Common myeloid progenitor, CD34-positive (primary cell): ENCODE measurements around the gene GSDMA.
"Not testable (repeated sequence)": the region's sequence is repeated elsewhere in the genome, so short reads cannot be mapped to it uniquely, and the experiment has no call there.

Experiments used
- CTCF ChIA-PET: fragments of 350-600 bp; sonication (Branson Sonifier 250); formaldehyde crosslinking; loops from one replicate; lab custom pipeline; 2021; ENCODE audit warnings: antibody characterized with exemption; lab: Charles Lee
- POLR2A ChIA-PET: fragments of 350-600 bp; sonication (Branson Sonifier 250); formaldehyde crosslinking; loops from one replicate; lab custom pipeline; 2021; ENCODE audit warnings: antibody characterized with exemption; lab: Charles Lee
- DNase-seq, 3 donors: peaks; one replicate each; pipeline versions ENCODE4 v3.0.0 to v3.0.0-alpha.2; 2013
- H3K27ac ChIP-seq, 2 experiments: 1 replicate in 1 of 2; 2 replicates in 1 of 2; pipeline ENCODE4 v1.7.0; 2013; ENCODE audit warnings: inconsistent platforms in 2 of 2, low read length in 2 of 2, mild to moderate bottlenecking in 2 of 2, low read depth in 1 of 2, moderate library complexity in 1 of 2; ENCODE audit not compliant: severe bottlenecking in 2 of 2, insufficient read depth in 1 of 2, poor library complexity in 1 of 2
- H3K27me3 ChIP-seq, 5 experiments: replicated peaks in 2 of 5; 1 replicate in 3 of 5; 2 replicates in 2 of 5; pipeline versions ENCODE4 v1.6.1 to v1.7.0; 2013; ENCODE audit warnings: low read length in 4 of 5, mild to moderate bottlenecking in 2 of 5, moderate library complexity in 2 of 5, inconsistent platforms in 1 of 5; ENCODE audit not compliant: insufficient read depth in 5 of 5, control insufficient read depth in 4 of 5
- H3K36me3 ChIP-seq, 4 experiments: 1 replicate in 2 of 4; 2 replicates in 2 of 4; pipeline versions ENCODE4 v1.6.1 to v1.7.0; 2013; ENCODE audit warnings: low read length in 3 of 4, control low read depth in 1 of 4, mild to moderate bottlenecking in 1 of 4; ENCODE audit not compliant: control insufficient read depth in 4 of 4, insufficient read depth in 4 of 4
- H3K4me1 ChIP-seq, 4 experiments: 1 replicate in 3 of 4; 2 replicates in 1 of 4; pipeline versions ENCODE4 v1.6.1 to v1.7.1; 2013; ENCODE audit warnings: low read length in 3 of 4, mild to moderate bottlenecking in 3 of 4, control low read depth in 1 of 4, inconsistent platforms in 1 of 4, moderate library complexity in 1 of 4; ENCODE audit not compliant: control insufficient read depth in 4 of 4, insufficient read depth in 4 of 4; ENCODE audit errors: control extremely low read depth in 1 of 4
- H3K4me3 ChIP-seq, 7 experiments: 1 replicate in 4 of 7; 2 replicates in 3 of 7; pipeline versions ENCODE4 v1.5.1 to v1.7.0; 2013; ENCODE audit warnings: mild to moderate bottlenecking in 7 of 7, low read length in 6 of 7, moderate library complexity in 6 of 7, inconsistent platforms in 2 of 7, low read depth in 2 of 7, control low read depth in 1 of 7; ENCODE audit not compliant: insufficient read depth in 4 of 7, control insufficient read depth in 1 of 7; ENCODE audit errors: extremely low read depth in 1 of 7
- H3K9me3 ChIP-seq, 5 experiments: 1 replicate in 4 of 5; 2 replicates in 1 of 5; pipeline versions ENCODE4 v1.6.1 to v1.7.1; 2013; ENCODE audit warnings: low read length in 4 of 5, mild to moderate bottlenecking in 2 of 5, inconsistent platforms in 1 of 5, low read depth in 1 of 5, moderate library complexity in 1 of 5; ENCODE audit not compliant: control insufficient read depth in 4 of 5, insufficient read depth in 2 of 5; ENCODE audit errors: control extremely low read depth in 1 of 5
- WGBS: methylation state at CpG from one replicate; pipeline ENCODE4 v1.1.5; 2013; ENCODE audit not compliant: insufficient coverage; 5-methylcytosine and 5-hydroxymethylcytosine counted together

The GSDMA gene

DNA sequence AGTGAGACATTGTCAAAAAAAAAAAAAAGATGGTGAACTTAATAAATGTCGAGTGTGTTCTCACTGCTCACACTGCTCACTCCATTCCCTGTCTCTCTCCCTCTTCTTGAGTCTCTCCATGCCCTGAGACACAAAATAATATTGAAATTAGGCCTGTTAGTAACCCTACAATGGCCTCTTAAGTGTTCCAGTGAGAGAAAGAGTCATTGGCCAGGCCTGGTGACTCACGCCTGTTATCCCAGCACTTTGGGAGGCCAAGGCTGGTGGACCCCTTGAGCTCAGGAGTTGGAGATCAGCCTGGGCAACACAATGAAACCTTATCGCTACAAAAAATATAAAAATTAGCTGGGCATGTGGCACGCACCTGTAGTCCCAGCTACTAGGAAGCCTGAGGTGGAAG is 36.3 kb downstream of the GSDMA start:
- H3K9me3 ChIP-seq = no peaks in the 10 kb centered on the region
- POLR2A ChIA-PET = interaction anchor here (1.2 kb wide), 1 partner anchor 18 kb away, joined by 4 read pairs; the partner anchor contains the start of gene PSMD3
- no peak overlapping the region for H3K4me3 ChIP-seq
- no peak overlapping the region for H3K27ac ChIP-seq
- H3K27me3 ChIP-seq = no peaks in the 10 kb centered on the region
- H3K4me1 ChIP-seq = no peaks in the 10 kb centered on the region
- no peak for DNase-seq
- CTCF ChIA-PET = no interaction called here
- peaks cover 7 to 38% (median 29%) of the 10 kb centered on the region in 4 experiments for H3K36me3 ChIP-seq
- 94% methylated on average over 3 of the region's 4 CpGs for WGBS

DNA sequence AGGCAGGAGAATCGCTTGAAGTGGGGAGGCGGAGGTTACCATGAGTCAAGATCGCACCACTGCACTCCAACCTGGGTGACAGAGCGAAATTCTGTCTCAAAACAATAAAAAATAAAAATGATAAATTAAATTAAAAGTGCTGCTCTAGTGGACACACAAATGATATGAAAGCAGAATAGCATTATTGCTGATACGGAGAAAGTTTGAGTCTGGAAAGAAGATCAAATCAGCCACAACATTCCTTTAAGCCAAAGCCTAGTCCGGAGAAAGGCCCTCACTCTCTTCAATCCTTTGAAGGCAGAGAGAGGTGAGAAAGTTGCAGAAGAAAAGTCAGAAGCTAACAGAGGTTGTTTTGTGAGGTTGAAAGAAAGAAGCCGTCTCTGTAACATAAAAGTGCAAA is 37.4 kb downstream of the GSDMA start:
- H3K4me1 ChIP-seq = no peaks in the 10 kb centered on the region
- WGBS = 86% methylated on average over 1 of the region's 7 CpGs
- DNase-seq = no peak
- no peak overlapping the region for H3K27ac ChIP-seq
- H3K4me3 ChIP-seq = no peak overlapping the region
- H3K27me3 ChIP-seq = no peaks in the 10 kb centered on the region
- peaks cover 6 to 28% (median 20%) of the 10 kb centered on the region in 4 experiments for H3K36me3 ChIP-seq
- ChIA-PET CTCF (interaction anchor here (1.6 kb wide), 1 partner anchor 13 kb away, joined by 5 read pairs; no protein-coding TSS in a partner anchor), POLR2A (interaction anchor here (1.0 to 1.2 kb wide), 2 partner anchors 10 to 19 kb away, joined by 3 to 4 read pairs; partner anchors contain the start of gene PSMD3)
- H3K9me3 ChIP-seq = no peaks in the 10 kb centered on the region

DNA sequence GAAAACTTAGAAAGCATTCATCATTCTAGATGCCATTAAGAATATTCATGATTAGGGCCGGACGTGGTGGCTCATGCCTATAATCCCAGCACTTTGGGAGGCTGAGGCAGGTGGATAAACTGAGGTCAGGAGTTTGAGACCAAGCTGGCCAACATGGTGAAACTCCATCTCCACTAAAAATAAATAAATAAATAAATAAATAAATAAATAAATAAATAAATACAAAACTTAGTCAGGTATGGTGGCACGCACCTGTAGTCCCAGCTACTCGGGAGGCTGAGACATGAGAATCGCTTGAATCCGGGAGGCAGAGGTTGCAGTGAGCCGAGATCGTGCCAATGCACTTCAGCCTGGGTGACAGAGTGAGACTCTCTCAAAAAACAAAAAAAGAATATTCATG is 38.5 kb downstream of the GSDMA start:
- POLR2A ChIA-PET, H3K4me3 ChIP-seq, H3K9me3 ChIP-seq, DNase-seq, H3K27ac ChIP-seq, H3K27me3 ChIP-seq, H3K4me1 ChIP-seq: not testable (repeated sequence)
- H3K36me3 ChIP-seq = peaks cover 2 to 16% (median 13%) of the 10 kb centered on the region in 4 experiments
- WGBS = no CpG with 5 or more reads among the region's 8 CpGs
- CTCF ChIA-PET = interaction anchor here (0.5 to 1.6 kb wide), 2 partner anchors 12 to 276 kb away, joined by 3 to 5 read pairs; no protein-coding TSS in a partner anchor

DNA sequence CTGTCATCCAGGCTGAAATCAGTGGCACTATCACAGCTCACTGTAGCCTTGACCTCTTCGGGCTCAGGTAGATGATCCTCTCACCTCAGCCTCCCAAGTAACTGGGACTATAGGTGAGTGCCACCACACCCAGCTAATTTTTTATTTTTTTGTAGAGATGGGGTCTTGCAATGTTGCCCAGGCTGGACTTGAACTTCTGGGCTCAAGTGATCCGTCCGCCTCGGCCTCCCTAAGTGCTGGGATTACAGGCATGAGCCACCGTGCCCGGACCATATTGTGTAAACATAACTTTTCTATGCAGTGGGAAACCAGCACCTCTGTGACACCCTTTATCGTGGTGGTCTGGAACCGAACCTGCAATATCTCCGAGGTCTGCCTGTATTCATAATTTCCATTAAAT is 41.3 kb downstream of the GSDMA start:
- no peak overlapping the region for H3K27ac ChIP-seq
- CTCF ChIA-PET = no interaction called here
- H3K4me1 ChIP-seq = no peaks in the 10 kb centered on the region
- DNase-seq = no peak
- POLR2A ChIA-PET = no interaction called here
- H3K36me3 ChIP-seq = no peaks in the 10 kb centered on the region
- H3K9me3 ChIP-seq = no peaks in the 10 kb centered on the region
- no peak overlapping the region for H3K4me3 ChIP-seq
- no peaks in the 10 kb centered on the region for H3K27me3 ChIP-seq
- 94% methylated on average over 9 of the region's 9 CpGs for WGBS

DNA sequence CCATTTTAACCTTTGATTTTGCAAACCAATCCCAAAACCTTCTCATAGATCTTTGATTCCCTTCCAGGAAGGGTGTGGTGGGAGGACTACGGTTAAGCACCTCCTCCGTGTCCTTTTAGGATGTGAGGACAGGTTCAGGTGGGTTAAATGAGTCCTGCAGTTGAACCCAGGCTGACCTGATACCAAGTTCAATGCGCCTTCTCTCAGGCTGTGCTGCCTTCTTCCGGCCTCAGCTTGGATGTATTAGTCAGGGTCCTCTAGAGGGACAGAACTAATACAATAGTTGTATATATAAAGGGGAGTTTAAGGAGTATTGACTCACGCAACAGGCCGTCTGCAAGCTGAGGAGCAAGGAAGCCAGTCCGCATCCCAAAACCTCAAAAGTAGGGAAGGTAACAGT is 41.9 kb downstream of the GSDMA start:
- Histone ChIP-seq H3K27me3 (no peaks in the 10 kb centered on the region), H3K4me3 (no peak overlapping the region), H3K9me3 (no peaks in the 10 kb centered on the region), H3K27ac (no peak overlapping the region), H3K4me1 (no peaks in the 10 kb centered on the region), H3K36me3 (no peaks in the 10 kb centered on the region)
- WGBS = 97% methylated on average over 6 of the region's 7 CpGs
- no peak for DNase-seq
- CTCF ChIA-PET = interaction anchor here (0.9 to 2.1 kb wide), 4 partner anchors 9 to 25 kb away, joined by 3 to 5 read pairs (median 4); no protein-coding TSS in a partner anchor
- POLR2A ChIA-PET = no interaction called here

DNA sequence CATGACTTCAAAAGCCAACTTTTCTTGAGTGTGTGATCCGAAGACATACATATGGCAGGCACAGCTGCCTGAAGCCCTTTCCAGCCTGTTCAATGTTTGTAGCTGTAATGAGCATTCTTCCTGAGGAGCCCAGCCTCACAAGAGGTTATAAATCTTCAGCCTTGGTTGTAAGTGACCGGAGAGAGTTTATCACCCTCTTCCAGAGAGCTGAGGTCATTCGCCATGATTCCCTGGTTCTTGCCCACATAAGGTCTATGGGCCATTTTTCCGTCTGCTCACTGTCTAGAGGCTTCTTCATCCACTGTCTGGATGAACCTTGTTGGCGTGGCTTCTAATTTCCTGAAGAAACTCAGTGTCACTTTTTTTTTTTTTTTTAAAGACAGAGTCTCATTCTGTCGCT is 42.7 kb downstream of the GSDMA start:
- DNase-seq = no peak
- 90% methylated on average over 4 of the region's 6 CpGs for WGBS
- Histone ChIP-seq H3K27ac (no peak overlapping the region), H3K36me3 (no peaks in the 10 kb centered on the region), H3K4me3 (no peak overlapping the region), H3K27me3 (no peaks in the 10 kb centered on the region), H3K4me1 (no peaks in the 10 kb centered on the region), H3K9me3 (no peaks in the 10 kb centered on the region)
- ChIA-PET POLR2A (no interaction called here), CTCF (interaction anchor here (0.9 to 2.1 kb wide), 5 partner anchors 8 to 65 kb away, joined by 3 to 5 read pairs (median 4); no protein-coding TSS in a partner anchor)

DNA sequence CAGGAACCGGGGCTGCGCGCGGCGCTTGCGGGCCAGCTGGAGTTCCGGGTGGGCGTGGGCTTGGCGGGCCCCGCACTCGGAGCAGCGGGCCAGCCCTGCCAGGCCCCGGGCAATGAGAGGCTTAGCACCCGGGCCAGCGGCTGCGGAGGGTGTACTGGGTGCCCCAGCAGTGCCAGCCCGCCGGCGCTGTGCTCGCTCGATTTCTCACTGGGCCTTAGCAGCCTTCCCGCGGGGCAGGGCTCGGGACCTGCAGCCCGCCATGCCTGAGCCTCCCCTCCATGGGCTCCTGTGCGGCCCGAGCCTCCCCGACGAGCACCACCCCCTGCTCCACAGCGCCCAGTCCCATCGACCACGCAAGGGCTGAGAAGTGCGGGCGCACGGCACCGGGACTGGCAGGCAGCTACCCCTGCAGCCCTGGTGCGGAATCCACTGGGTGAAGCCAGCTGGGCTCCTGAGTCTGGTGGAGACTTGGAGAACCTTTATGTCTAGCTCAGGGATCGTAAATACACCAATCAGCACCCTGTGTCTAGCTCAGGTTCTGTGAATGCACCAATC is 48.2 kb downstream of the GSDMA start:
- H3K27ac ChIP-seq, H3K4me3 ChIP-seq, H3K36me3 ChIP-seq, POLR2A ChIA-PET, H3K27me3 ChIP-seq, H3K9me3 ChIP-seq, DNase-seq: not testable (repeated sequence)
- 96% methylated on average over 34 of the region's 38 CpGs for WGBS
- CTCF ChIA-PET = interaction anchor here (10.5 kb wide), 1 partner anchor 15 kb away, joined by 113 read pairs; no protein-coding TSS in a partner anchor
- H3K4me1 ChIP-seq = peaks cover 0 to 12% (median 9%) of the 10 kb centered on the region in 4 experiments
